ENCODE results near the gene RTN3.

Gene RTN3

GRCh38 chr11:63710476-63711217, 29.3 kb downstream of the RTN3 start:
- H3K27me3 ChIP-seq (ENCODE audit: insufficient read depth, low read length): no peaks in the 10 kb centered on the region
- H3K4me1 ChIP-seq (ENCODE audit: insufficient read depth, low read length): peaks cover 12% of the 10 kb centered on the region; the same call in 1 of the 2 replicates
- H3K9me3 ChIP-seq (ENCODE audit: insufficient read depth, low read depth, low read length): no peaks in the 10 kb centered on the region
- no peak overlapping the region for H3K9ac ChIP-seq (ENCODE audit: low read depth, low read length)
- no peak overlapping the region for H3K4me3 ChIP-seq (ENCODE audit: low read length)
- WGBS: 92% methylated on average over 11 of the region's 11 CpGs
- H3K27ac ChIP-seq (ENCODE audit: low read depth, low read length): no peak overlapping the region
- peaks cover 4% of the 10 kb centered on the region; the same call in 1 of the 2 replicates for H3K36me3 ChIP-seq (ENCODE audit: insufficient read depth, low read length)

GRCh38 chr11:63711838-63712237, 30.5 kb downstream of the RTN3 start:
- H3K36me3 ChIP-seq (ENCODE audit: insufficient read depth, low read length): peaks cover 4% of the 10 kb centered on the region; the same call in 1 of the 2 replicates
- no peaks in the 10 kb centered on the region for H3K9me3 ChIP-seq (ENCODE audit: insufficient read depth, low read depth, low read length)
- WGBS: 94% methylated on average over 6 of the region's 6 CpGs
- H3K27ac ChIP-seq (ENCODE audit: low read depth, low read length): no peak overlapping the region
- no peaks in the 10 kb centered on the region for H3K27me3 ChIP-seq (ENCODE audit: insufficient read depth, low read length)
- H3K4me3 ChIP-seq (ENCODE audit: low read length): no peak overlapping the region
- no peak overlapping the region for H3K9ac ChIP-seq (ENCODE audit: low read depth, low read length)
- peaks cover 12% of the 10 kb centered on the region; the same call in 1 of the 2 replicates for H3K4me1 ChIP-seq (ENCODE audit: insufficient read depth, low read length)

- Histone ChIP-seq H3K27me3 (ENCODE audit: insufficient read depth, low read length) (no peaks in the 10 kb centered on the region), H3K4me1 (ENCODE audit: insufficient read depth, low read length) (peaks cover 12% of the 10 kb centered on the region; the same call in 1 of the 2 replicates), H3K9me3 (ENCODE audit: insufficient read depth, low read depth, low read length) (no peaks in the 10 kb centered on the region), H3K4me3 (ENCODE audit: low read length) (no peak overlapping the region), H3K27ac (ENCODE audit: low read depth, low read length) (no peak overlapping the region), H3K9ac (ENCODE audit: low read depth, low read length) (no peak overlapping the region), H3K36me3 (ENCODE audit: insufficient read depth, low read length) (peaks cover 2% of the 10 kb centered on the region)
- 72% methylated on average over 2 of the region's 2 CpGs for WGBS
Observed at GRCh38 chr11:63713766-63714165, 32.5 kb downstream of the RTN3 start.

- H3K36me3 ChIP-seq (ENCODE audit: insufficient read depth, low read length): peaks cover 17% of the 10 kb centered on the region
- no peak overlapping the region for H3K4me3 ChIP-seq (ENCODE audit: low read length)
- H3K9me3 ChIP-seq (ENCODE audit: insufficient read depth, low read depth, low read length): no peaks in the 10 kb centered on the region
- H3K27ac ChIP-seq (ENCODE audit: low read depth, low read length): no peak overlapping the region
- no peaks in the 10 kb centered on the region for H3K27me3 ChIP-seq (ENCODE audit: insufficient read depth, low read length)
- H3K9ac ChIP-seq (ENCODE audit: low read depth, low read length): no peak overlapping the region
- H3K4me1 ChIP-seq (ENCODE audit: insufficient read depth, low read length): no peaks in the 10 kb centered on the region
Observed at GRCh38 chr11:63716046-63716445, 34.7 kb downstream of the RTN3 start.

- no peak overlapping the region for H3K4me3 ChIP-seq (ENCODE audit: low read length)
- H3K9ac ChIP-seq (ENCODE audit: low read depth, low read length): no peak overlapping the region
- H3K36me3 ChIP-seq (ENCODE audit: insufficient read depth, low read length): peaks cover 17% of the 10 kb centered on the region
- no peaks in the 10 kb centered on the region for H3K9me3 ChIP-seq (ENCODE audit: insufficient read depth, low read depth, low read length)
- H3K27ac ChIP-seq (ENCODE audit: low read depth, low read length): no peak overlapping the region
- no peaks in the 10 kb centered on the region for H3K4me1 ChIP-seq (ENCODE audit: insufficient read depth, low read length)
- H3K27me3 ChIP-seq (ENCODE audit: insufficient read depth, low read length): no peaks in the 10 kb centered on the region
- WGBS: 92% methylated on average over 1 of the region's 1 CpG
Observed at GRCh38 chr11:63719001-63719400, 37.7 kb downstream of the RTN3 start.

GRCh38 chr11:63719987-63720386, 38.7 kb downstream of the RTN3 start:
- Histone ChIP-seq H3K4me3 (ENCODE audit: low read length) (no peak overlapping the region), H3K4me1 (ENCODE audit: insufficient read depth, low read length) (no peaks in the 10 kb centered on the region; the same call in 1 of the 2 replicates), H3K27ac (ENCODE audit: low read depth, low read length) (no peak overlapping the region), H3K9ac (ENCODE audit: low read depth, low read length) (no peak overlapping the region), H3K36me3 (ENCODE audit: insufficient read depth, low read length) (peaks cover 17% of the 10 kb centered on the region), H3K27me3 (ENCODE audit: insufficient read depth, low read length) (no peaks in the 10 kb centered on the region), H3K9me3 (ENCODE audit: insufficient read depth, low read depth, low read length) (no peaks in the 10 kb centered on the region)
- WGBS: 100% methylated on average over 2 of the region's 2 CpGs

GRCh38 chr11:63720611-63721010, 39.3 kb downstream of the RTN3 start:
- WGBS: 93% methylated on average over 3 of the region's 3 CpGs
- H3K4me1 ChIP-seq (ENCODE audit: insufficient read depth, low read length): no peaks in the 10 kb centered on the region; the same call in 1 of the 2 replicates
- H3K36me3 ChIP-seq (ENCODE audit: insufficient read depth, low read length): peaks cover 17% of the 10 kb centered on the region
- no peaks in the 10 kb centered on the region for H3K27me3 ChIP-seq (ENCODE audit: insufficient read depth, low read length)
- no peak overlapping the region for H3K27ac ChIP-seq (ENCODE audit: low read depth, low read length)
- H3K9me3 ChIP-seq (ENCODE audit: insufficient read depth, low read depth, low read length): no peaks in the 10 kb centered on the region
- H3K4me3 ChIP-seq (ENCODE audit: low read length): no peak overlapping the region
- H3K9ac ChIP-seq (ENCODE audit: low read depth, low read length): no peak overlapping the region

- no peaks in the 10 kb centered on the region; the same call in 1 of the 2 replicates for H3K4me1 ChIP-seq (ENCODE audit: insufficient read depth, low read length)
- 92% methylated on average over 3 of the region's 3 CpGs for WGBS
- no peak overlapping the region for H3K4me3 ChIP-seq (ENCODE audit: low read length)
- H3K9me3 ChIP-seq (ENCODE audit: insufficient read depth, low read depth, low read length): no peaks in the 10 kb centered on the region
- H3K9ac ChIP-seq (ENCODE audit: low read depth, low read length): no peak overlapping the region
- H3K27me3 ChIP-seq (ENCODE audit: insufficient read depth, low read length): no peaks in the 10 kb centered on the region
- peaks cover 3% of the 10 kb centered on the region for H3K36me3 ChIP-seq (ENCODE audit: insufficient read depth, low read length)
- no peak overlapping the region for H3K27ac ChIP-seq (ENCODE audit: low read depth, low read length)
Observed at GRCh38 chr11:63729326-63729725, 48.0 kb downstream of the RTN3 start.

GRCh38 chr11:63736864-63737263, 55.6 kb downstream of the RTN3 start:
- no peaks in the 10 kb centered on the region for H3K4me1 ChIP-seq (ENCODE audit: insufficient read depth, low read length)
- no peaks in the 10 kb centered on the region for H3K9me3 ChIP-seq (ENCODE audit: insufficient read depth, low read depth, low read length)
- H3K27me3 ChIP-seq (ENCODE audit: insufficient read depth, low read length): no peaks in the 10 kb centered on the region
- 95% methylated on average over 4 of the region's 4 CpGs for WGBS
- H3K36me3 ChIP-seq (ENCODE audit: insufficient read depth, low read length): no peaks in the 10 kb centered on the region; the same call in none of the 2 replicates
- no peak overlapping the region for H3K9ac ChIP-seq (ENCODE audit: low read depth, low read length)
- H3K4me3 ChIP-seq (ENCODE audit: low read length): no peak overlapping the region
- no peak overlapping the region for H3K27ac ChIP-seq (ENCODE audit: low read depth, low read length)

GRCh38 chr11:63737718-63738117, 56.4 kb downstream of the RTN3 start:
- Histone ChIP-seq H3K9me3 (ENCODE audit: insufficient read depth, low read depth, low read length) (no peaks in the 10 kb centered on the region), H3K27me3 (ENCODE audit: insufficient read depth, low read length) (no peaks in the 10 kb centered on the region), H3K27ac (ENCODE audit: low read depth, low read length) (no peak overlapping the region), H3K9ac (ENCODE audit: low read depth, low read length) (no peak overlapping the region), H3K4me1 (ENCODE audit: insufficient read depth, low read length) (no peaks in the 10 kb centered on the region), H3K36me3 (ENCODE audit: insufficient read depth, low read length) (no peaks in the 10 kb centered on the region; the same call in none of the 2 replicates), H3K4me3 (ENCODE audit: low read length) (no peak overlapping the region)
- no CpG with 5 or more reads among the region's 1 CpG for WGBS

GRCh38 chr11:63738720-63739360, 57.5 kb downstream of the RTN3 start:
- H3K4me1 ChIP-seq (ENCODE audit: insufficient read depth, low read length): no peaks in the 10 kb centered on the region
- H3K27me3 ChIP-seq (ENCODE audit: insufficient read depth, low read length): no peaks in the 10 kb centered on the region
- H3K9me3 ChIP-seq (ENCODE audit: insufficient read depth, low read depth, low read length): no peaks in the 10 kb centered on the region
- no peak overlapping the region for H3K4me3 ChIP-seq (ENCODE audit: low read length)
- H3K27ac ChIP-seq (ENCODE audit: low read depth, low read length): peak overlapping the region; percentile 44; the same call in 1 of the 2 replicates
- no peak overlapping the region for H3K9ac ChIP-seq (ENCODE audit: low read depth, low read length)
- WGBS: 28% methylated on average over 4 of the region's 8 CpGs
- H3K36me3 ChIP-seq (ENCODE audit: insufficient read depth, low read length): no peaks in the 10 kb centered on the region; the same call in 1 of the 2 replicates

Measured in HUES64 (cell line).